GM12891 (cell line): ENCODE data around the gene JADE2.

Source experiments
- PAX5 ChIP-seq: IDR thresholded peaks from 2 replicates; pipeline ENCODE4 v1.6.1; 2011; ENCODE audit warnings: low read length, moderate library complexity, mild to moderate bottlenecking; ENCODE audit not compliant: insufficient read depth, severe bottlenecking
- POLR2A ChIP-seq: IDR thresholded peaks from 2 replicates; pipeline ENCODE4 v1.6.1; 2011; ENCODE audit warnings: low read depth, low read length, control low read depth
- POLR2AphosphoS5 ChIP-seq: IDR thresholded peaks from 2 replicates; pipeline ENCODE4 v1.6.1; 2011; ENCODE audit warnings: low read depth, low read length, control low read depth
- POU2F2 ChIP-seq: IDR thresholded peaks from 2 replicates; pipeline ENCODE4 v1.6.1; 2011; ENCODE audit warnings: low read depth, mild to moderate bottlenecking, control low read depth, low read length, moderate library complexity
- SPI1 ChIP-seq: IDR thresholded peaks from 2 replicates; pipeline ENCODE4 v1.6.1; 2011; ENCODE audit warnings: low read depth, low read length, control low read depth

GRCh38 chr5:134567641-134568336 is 42.3 kb downstream of the JADE2 start:
- TF ChIP-seq PAX5 = no peak
- no peak for TF ChIP-seq POLR2A
- no peak for TF ChIP-seq POLR2AphosphoS5
- no peak for TF ChIP-seq POU2F2
- TF ChIP-seq SPI1 = no peak
